ENCODE results near the gene INTS15. TPM values are rescaled to one million over a fixed set of nuclear protein-coding genes. Genes with fewer than 3 reads are reported as not detected.
A peak's percentile ranks its signal among the peaks of the same experiment; 100 is the strongest.

Gene INTS15
- total and polyA plus RNA-seq, 10 of the 15 experiments (the other 5 are each of a cell fraction or from before 2014, with no cell fraction given) = 0.89 to 28.2 (median 16.8) TPM

GRCh38 chr7:6576024-6576866 lies 13.6 kb upstream of the INTS15 start:
- Histone ChIP-seq H3K9me3 (replicated peaks; ENCODE audit: control insufficient read depth, insufficient read depth, low read length) (no peaks in the 10 kb centered on the region), H3K4me1 (ENCODE audit: control insufficient read depth, insufficient read depth, low read length) (peaks cover 23% of the 10 kb centered on the region), H3K27me3 (replicated peaks in 1 of 2; ENCODE audit: control insufficient read depth in 2 of 2, insufficient read depth in 2 of 2, low read length in 1 of 2) (no peaks in the 10 kb centered on the region), H3K4me2 (ENCODE audit: control insufficient read depth, insufficient read depth) (peak overlapping the region; percentile 57; the same call in 1 of the 2 replicates), H3K36me3 (ENCODE audit: control insufficient read depth in 2 of 2, insufficient read depth in 2 of 2, low read length in 1 of 2) (peaks cover 0 to 6% of the 10 kb centered on the region in 2 experiments; a peak in 1 of 4 replicates), H4K20me1 (ENCODE audit: control insufficient read depth, insufficient read depth) (no peaks in the 10 kb centered on the region), H3K27ac (ENCODE audit: control insufficient read depth, insufficient read depth) (peak overlapping the region; percentile 39; the same call in 1 of the 2 replicates), H2AFZ (ENCODE audit: control insufficient read depth, low read depth, low read length) (peak overlapping the region; percentile 64), H3K4me3 (peak overlapping the region; percentile 65), H3K9ac (ENCODE audit: control insufficient read depth, insufficient read depth, low read length) (peak overlapping the region; percentile 14; the same call in 1 of the 2 replicates), H3K79me2 (ENCODE audit: control insufficient read depth, insufficient read depth, low read length) (peaks cover 7% of the 10 kb centered on the region)
- intact Hi-C loops (cut with micrococcal nuclease; ENCODE audit: unreplicated experiment) = loop anchor here (5.0 kb wide), 1 partner anchor 61 kb away; the partner anchor contains the start of gene ZNF316
- no peak for TF ChIP-seq ATF3 (IDR thresholded peaks at IDR 0.05; ENCODE audit: borderline replicate concordance, extremely low read depth, low read depth, low read length)
- no peak; the same call in 1 of the 2 replicates for TF ChIP-seq FOXM1 (IDR thresholded peaks at IDR 0.05; ENCODE audit: low read depth, low read length)
- TF ChIP-seq, protein P1, sequence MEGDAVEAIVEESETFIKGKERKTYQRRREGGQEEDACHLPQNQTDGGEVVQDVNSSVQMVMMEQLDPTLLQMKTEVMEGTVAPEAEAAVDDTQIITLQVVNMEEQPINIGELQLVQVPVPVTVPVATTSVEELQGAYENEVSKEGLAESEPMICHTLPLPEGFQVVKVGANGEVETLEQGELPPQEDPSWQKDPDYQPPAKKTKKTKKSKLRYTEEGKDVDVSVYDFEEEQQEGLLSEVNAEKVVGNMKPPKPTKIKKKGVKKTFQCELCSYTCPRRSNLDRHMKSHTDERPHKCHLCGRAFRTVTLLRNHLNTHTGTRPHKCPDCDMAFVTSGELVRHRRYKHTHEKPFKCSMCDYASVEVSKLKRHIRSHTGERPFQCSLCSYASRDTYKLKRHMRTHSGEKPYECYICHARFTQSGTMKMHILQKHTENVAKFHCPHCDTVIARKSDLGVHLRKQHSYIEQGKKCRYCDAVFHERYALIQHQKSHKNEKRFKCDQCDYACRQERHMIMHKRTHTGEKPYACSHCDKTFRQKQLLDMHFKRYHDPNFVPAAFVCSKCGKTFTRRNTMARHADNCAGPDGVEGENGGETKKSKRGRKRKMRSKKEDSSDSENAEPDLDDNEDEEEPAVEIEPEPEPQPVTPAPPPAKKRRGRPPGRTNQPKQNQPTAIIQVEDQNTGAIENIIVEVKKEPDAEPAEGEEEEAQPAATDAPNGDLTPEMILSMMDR (IDR thresholded peaks at IDR 0.05 in 2 of 3, conservative IDR thresholded peaks at IDR 0.05 in 1 of 3; ENCODE audit: control insufficient read depth in 2 of 3, extremely low read depth in 1 of 3, insufficient read depth in 1 of 3, low read depth in 3 of 3, low read length in 3 of 3) = 0 out of 6 replicates have a peak, but pooled peaks of 1 of the 3 experiments have one; percentile 8
- TF ChIP-seq HDGF (IDR thresholded peaks at IDR 0.05) = no peak
- TF ChIP-seq STAT1 (conservative IDR thresholded peaks at IDR 0.05) = no peak
- in situ Hi-C loops (cut with MboI) = no loop called here
- FAIRE-seq (no peak), DNase-seq (ENCODE audit: low read depth, low spot score) (no peak), ATAC-seq (no peak)
- 59% methylated on average over 12 of the region's 14 CpGs for WGBS (ENCODE audit: insufficient coverage, insufficient replicate concordance, low lambda C conversion rate, missing lambda C conversion rate)
- SMC1A ChIA-PET (ENCODE audit: uncharacterized antibody, unreplicated experiment) = interaction anchor here (1.0 to 4.5 kb wide), 4 partner anchors 15 to 60 kb away, joined by 3 to 15 read pairs (median 7); no protein-coding TSS in a partner anchor
- BruUV-seq (replicated peaks) = TSS peak; percentile 97
- RAD21 ChIA-PET (ENCODE audit: unreplicated experiment) = interaction anchor here (3.6 kb wide), 1 partner anchor 61 kb away, joined by 16 read pairs; no protein-coding TSS in a partner anchor
- CTCF ChIA-PET = interaction anchor here (0.7 to 5.1 kb wide), 6 partner anchors 15 to 747 kb away, joined by 3 to 38 read pairs (median 4); partner anchors contain the start of gene INTS15
- POLR2A ChIA-PET = interaction anchor here (0.5 to 1.2 kb wide), 3 partner anchors 97 to 149 kb away, joined by 3 to 4 read pairs (median 3); no protein-coding TSS in a partner anchor
